Measurements from ENCODE around the gene TLCD5.

The TLCD5 gene

DNA sequence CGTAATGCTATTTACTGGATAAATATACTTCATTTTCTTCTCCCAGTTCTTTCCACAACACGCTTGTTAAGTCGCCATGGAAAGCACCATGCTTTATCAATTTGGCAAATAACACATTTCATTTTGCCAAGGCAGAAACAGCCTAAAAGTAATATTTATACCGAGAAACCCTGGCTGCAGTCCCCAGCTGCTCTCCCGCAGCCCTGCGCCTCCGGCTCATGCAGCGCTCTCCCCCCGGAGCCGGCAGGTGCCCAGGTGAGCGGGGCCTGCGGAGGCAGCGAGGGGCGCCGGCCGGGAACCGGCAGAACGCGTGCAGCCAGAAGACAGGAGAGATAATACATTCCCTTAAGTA, 10.4 kb downstream of the TLCD5 start:
- DNase-seq (ENCODE audit: extremely low read depth, low read depth), result no peak
- H3K4me3 ChIP-seq (replicated peaks; ENCODE audit: low read depth, low read length), result peak overlapping the region; percentile 93
- TF ChIP-seq, protein P1, sequence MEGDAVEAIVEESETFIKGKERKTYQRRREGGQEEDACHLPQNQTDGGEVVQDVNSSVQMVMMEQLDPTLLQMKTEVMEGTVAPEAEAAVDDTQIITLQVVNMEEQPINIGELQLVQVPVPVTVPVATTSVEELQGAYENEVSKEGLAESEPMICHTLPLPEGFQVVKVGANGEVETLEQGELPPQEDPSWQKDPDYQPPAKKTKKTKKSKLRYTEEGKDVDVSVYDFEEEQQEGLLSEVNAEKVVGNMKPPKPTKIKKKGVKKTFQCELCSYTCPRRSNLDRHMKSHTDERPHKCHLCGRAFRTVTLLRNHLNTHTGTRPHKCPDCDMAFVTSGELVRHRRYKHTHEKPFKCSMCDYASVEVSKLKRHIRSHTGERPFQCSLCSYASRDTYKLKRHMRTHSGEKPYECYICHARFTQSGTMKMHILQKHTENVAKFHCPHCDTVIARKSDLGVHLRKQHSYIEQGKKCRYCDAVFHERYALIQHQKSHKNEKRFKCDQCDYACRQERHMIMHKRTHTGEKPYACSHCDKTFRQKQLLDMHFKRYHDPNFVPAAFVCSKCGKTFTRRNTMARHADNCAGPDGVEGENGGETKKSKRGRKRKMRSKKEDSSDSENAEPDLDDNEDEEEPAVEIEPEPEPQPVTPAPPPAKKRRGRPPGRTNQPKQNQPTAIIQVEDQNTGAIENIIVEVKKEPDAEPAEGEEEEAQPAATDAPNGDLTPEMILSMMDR (IDR thresholded peaks at IDR 0.05; ENCODE audit: low read depth, low read length, missing control alignments), result no peak

DNA sequence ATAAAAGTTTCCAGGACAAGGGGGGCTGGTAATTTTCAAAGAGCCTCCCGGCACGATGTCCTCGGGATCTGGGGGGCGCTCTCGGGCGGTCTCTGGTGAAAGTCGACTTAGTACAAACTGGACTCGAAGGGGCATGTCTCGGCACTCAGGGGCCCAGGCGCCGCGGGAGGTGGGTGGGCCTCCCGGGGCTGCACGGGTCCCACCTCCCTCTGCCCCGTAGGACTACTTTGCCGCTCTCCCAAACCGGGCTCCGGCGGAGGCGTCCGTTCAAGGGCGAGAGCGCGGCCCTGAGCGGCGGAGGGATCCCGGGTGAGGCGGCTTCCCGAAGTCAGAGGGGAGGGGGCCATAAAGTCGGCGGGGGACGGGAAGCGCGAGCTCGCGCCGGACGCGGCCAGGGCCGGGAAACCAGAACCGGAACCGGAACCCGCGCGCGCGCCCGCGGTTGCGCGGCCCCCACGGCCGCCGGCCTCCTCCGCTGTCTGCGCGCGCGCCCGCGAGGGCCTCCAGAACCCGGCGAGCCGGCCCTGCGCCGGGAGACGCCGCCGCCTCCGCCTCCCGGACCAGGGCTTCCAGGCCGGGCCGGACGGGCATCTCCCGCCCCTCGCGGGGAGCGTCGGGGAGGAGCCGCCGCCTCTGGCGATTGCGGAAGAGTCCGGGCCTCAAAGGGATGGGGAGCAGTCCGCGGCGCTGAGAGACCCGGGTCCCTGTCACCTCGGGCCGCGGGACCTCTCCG, 11.0 kb downstream of the TLCD5 start, which contains the start of gene ARHGEF12:
Gene ARHGEF12 (plus strand): TSS at position 506 of the 733 bp plus-strand sequence. CDS start 831 bp downstream, outside the sequence.
- peak; percentile 82 for DNase-seq (ENCODE audit: extremely low read depth, low read depth)
- TF ChIP-seq, protein P1 (IDR thresholded peaks at IDR 0.05; ENCODE audit: low read depth, low read length, missing control alignments), result peak; percentile 35
- H3K4me3 ChIP-seq (replicated peaks; ENCODE audit: low read depth, low read length), result peak within 1 kb of the TSS; percentile 93

DNA sequence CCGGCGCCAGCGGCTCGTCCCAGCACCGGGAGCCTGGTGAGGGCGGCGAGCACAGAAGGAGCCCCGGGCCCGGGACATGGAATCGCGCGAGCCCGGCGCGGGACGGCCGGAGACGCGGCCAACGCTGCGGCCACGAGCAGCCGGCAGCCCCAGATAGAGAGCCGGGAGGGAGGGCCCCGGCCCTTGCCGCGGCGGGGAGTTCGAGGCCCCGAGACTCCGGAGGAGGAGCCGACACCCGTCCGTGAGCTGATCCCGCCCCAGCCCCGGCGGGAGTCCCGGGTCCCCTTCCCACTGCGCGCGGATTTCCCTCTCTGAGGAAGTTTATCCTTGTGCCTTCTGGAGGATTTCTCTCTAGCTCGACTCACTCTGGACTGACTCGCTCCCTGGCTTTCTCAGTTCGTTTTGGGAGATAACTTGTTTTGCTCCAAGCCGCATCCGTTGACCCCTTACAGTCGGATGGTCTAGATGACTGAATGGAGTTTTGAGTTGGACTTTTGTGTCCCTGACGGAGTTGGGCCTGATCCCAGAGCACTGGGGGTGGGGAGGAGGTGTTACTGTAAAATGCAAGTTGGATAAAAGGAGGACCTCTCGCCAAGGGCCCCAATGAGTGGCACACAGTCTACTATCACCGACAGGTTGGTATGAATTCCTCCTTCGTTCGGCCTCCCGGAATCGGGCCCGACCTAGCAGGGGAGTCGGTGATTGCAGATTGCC, 11.7 kb downstream of the TLCD5 start:
- H3K4me3 ChIP-seq (replicated peaks; ENCODE audit: low read depth, low read length), result peak overlapping the region; percentile 93
- TF ChIP-seq, protein P1 (IDR thresholded peaks at IDR 0.05; ENCODE audit: low read depth, low read length, missing control alignments), result no peak
- DNase-seq (ENCODE audit: extremely low read depth, low read depth), result no peak

DNA sequence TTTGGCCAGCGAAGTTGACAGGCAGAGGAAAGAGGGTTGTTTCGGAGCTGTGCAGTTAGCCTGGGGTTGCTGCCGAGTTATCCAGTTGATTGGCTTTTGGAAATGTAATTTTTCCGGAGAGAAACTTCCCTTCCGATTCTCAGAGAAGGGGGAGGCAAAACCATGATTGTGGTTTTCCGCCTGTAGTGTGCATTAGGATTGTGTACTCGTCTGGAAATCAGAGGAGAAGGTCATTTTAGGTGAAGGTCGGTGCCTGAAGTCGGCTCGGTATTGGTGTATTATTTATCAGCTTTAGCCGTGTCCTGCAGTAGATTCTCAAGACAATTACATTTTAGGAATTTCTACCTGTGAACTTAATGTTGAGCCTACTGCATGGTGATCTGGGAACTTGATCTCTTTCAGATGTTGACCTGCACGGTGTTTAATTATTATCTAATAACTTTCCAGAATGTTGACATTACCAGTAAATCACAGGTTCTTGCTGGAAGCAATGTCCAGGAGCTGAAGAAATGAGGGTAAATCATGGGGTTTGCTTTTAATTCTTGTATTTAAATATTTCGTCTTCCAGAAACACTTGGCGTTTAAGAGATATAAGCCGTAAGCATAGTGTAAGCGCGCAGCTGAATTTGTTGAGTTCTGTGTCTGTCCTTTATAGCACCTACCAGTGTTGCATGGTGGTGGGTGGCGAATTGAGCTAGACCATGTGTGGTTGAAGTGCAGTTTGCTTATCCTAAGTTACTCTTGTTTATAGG, 12.4 kb downstream of the TLCD5 start:
- DNase-seq (ENCODE audit: extremely low read depth, low read depth), result no peak
- TF ChIP-seq, protein P1 (IDR thresholded peaks at IDR 0.05; ENCODE audit: low read depth, low read length, missing control alignments), result no peak
- H3K4me3 ChIP-seq (replicated peaks; ENCODE audit: low read depth, low read length), result peak overlapping the region; percentile 93

DNA sequence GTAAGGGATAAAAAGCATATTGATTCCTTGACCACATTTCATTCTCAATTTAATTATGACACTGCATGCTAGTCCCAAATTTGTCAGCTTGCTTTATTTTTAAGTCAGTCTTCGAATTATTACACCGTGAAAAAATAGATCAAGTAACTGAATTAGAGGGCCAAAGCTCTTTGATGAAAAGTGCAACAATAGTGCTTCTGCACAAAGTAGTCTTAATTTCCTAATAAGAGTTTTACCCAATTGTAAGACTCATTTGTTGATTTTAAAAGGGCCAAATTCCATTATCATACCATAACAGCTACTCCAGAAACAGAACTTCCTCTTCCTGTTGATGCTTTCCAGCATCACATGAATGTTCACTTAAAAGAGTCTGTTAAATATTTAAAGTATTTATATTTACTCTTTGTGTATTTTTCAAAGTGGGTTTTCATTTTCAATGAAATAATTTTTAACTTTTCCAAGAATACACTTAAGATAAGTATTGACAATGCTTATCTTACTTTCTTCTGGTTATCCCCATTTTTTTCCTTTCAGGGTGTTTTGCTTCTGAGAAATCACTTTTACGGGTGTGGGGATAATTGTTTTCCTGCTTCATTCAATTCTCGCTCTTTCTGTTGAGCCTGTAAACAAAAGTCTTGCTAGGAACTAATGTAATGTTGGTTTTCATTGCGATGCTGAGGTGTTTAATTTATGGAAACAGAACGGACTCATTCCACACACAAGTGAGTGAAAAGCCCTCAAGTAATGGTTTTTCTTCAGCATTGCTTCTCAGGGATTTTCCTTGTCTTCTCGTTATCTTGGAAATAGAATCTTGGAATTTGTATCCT, 13.2 kb downstream of the TLCD5 start:
- peak overlapping the region; percentile 93 for H3K4me3 ChIP-seq (replicated peaks; ENCODE audit: low read depth, low read length)
- TF ChIP-seq, protein P1 (IDR thresholded peaks at IDR 0.05; ENCODE audit: low read depth, low read length, missing control alignments), result no peak
- no peak for DNase-seq (ENCODE audit: extremely low read depth, low read depth)

DNA sequence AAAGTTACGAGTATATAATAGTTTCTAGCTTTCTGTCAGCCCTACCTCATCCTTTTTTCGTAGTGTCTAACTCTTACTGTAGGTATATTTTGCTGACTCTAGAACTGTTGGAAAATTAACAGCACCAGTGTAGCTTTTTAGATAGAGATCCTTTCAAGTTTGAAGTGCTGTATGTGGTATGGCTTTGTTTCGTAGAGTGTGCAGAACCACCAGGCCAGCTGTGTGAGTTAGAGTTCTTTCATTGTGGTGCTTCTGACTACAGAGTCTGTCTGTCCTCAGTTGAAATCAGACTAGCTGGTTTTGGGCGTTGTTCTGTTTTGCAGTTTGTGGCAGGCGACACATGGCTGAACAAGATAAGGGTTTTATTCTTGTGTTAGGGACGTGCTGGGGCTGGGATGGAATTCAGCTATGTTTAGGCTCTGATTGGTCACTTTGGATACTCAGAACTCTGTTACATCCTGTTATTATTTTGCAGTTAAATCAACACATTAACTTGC, 14.3 kb downstream of the TLCD5 start:
- no peak for DNase-seq (ENCODE audit: extremely low read depth, low read depth)
- peak overlapping the region; percentile 93 for H3K4me3 ChIP-seq (replicated peaks; ENCODE audit: low read depth, low read length)
- TF ChIP-seq, protein P1 (IDR thresholded peaks at IDR 0.05; ENCODE audit: low read depth, low read length, missing control alignments), result no peak
